Psoas muscle (tissue), 8 donors: Measurements from ENCODE around the gene TFDP1. TPM values are rescaled to one million over a fixed set of nuclear protein-coding genes. Genes with fewer than 3 reads are reported as not detected.

Experiments used
- ATAC-seq, 4 donors: fragments of 200-7000 bp; cut with Tn5 transposase; one replicate each; pipeline ENCODE4 v1.9.1; 2020; ENCODE audit warnings: moderate library complexity in 3 of 4, mild to moderate bottlenecking in 2 of 4
- DNase-seq, 2 donors: peaks; one replicate each; pipeline ENCODE4 v3.0.0-alpha.2; 2020
- H3K27ac ChIP-seq: fragments of 200-600 bp; one replicate; pipeline ENCODE4 v1.8.0; 2022
- H3K27me3 ChIP-seq, 3 donors: fragments of 200-600 bp in 1 of 3; one replicate each; pipeline versions ENCODE4 v1.6.1 to v1.8.0; 2013 to 2022; ENCODE audit warnings: low read length in 2 of 3, mild to moderate bottlenecking in 2 of 3, moderate library complexity in 1 of 3; ENCODE audit not compliant: insufficient read depth in 3 of 3
- H3K36me3 ChIP-seq, 2 donors: fragments of 200-600 bp in 1 of 2; one replicate each; pipeline versions ENCODE4 v1.6.1 to v1.8.0; 2013 to 2022; ENCODE audit warnings: low read depth in 1 of 2, mild to moderate bottlenecking in 1 of 2, moderate library complexity in 1 of 2; ENCODE audit not compliant: insufficient read depth in 1 of 2
- H3K4me1 ChIP-seq: fragments of 200-600 bp; one replicate; pipeline ENCODE4 v1.8.0; 2022
- H3K4me3 ChIP-seq: fragments of 200-600 bp; one replicate; pipeline ENCODE4 v1.8.0; 2022; ENCODE audit warnings: mild to moderate bottlenecking
- H3K9me3 ChIP-seq: fragments of 200-600 bp; one replicate; pipeline ENCODE4 v1.8.0; 2022
- CTCF ChIP-seq: fragments of 200-600 bp; IDR thresholded peaks from one replicate; pipeline ENCODE4 v1.8.0; 2022; ENCODE audit warnings: antibody characterized with exemption
- WGBS, 3 donors: extraction: QIAGEN DNeasy Blood & Tissue Kit; methylation state at CpG; one replicate each; pipeline versions ENCODE4 v1.1.6 to v1.1.7; 2013; 5-methylcytosine and 5-hydroxymethylcytosine counted together
- intact Hi-C, 2 donors: fragments of 100-400 bp; cut with DNase I; formaldehyde crosslinking; loops; one replicate each; pipeline versions ENCODE4 v1.11.0 to v1.14.2; 2022
- polyA plus RNA-seq, 3 donors: library from polyadenylated mRNA; stranded (reverse); fragments of 200-250 nt; gene quantifications; one replicate each; pipeline ENCODE4 v1.2.3, GENCODE V29; 2013
- total RNA-seq, 4 donors: library from RNA; stranded (reverse); fragmentation: NEBNext Ultra II Directional in 2 of 4; extraction: Animal tissue kit (Norgen Biotek cat#: 25700) in 2 of 4; gene quantifications; one replicate each; pipeline versions ENCODE4 v1.2.1 to v1.2.4, GENCODE V29; 2021 to 2023
- donor health status: healthy with polysubstance abuse.
- donor health status: DM: no; HTN: no; CAD: no; lungs with moderate emphysema.
- donor health status: Bipolar disorder and iron deficiency.
- donor health status: healthy.
- donor health status: DM: yes; HTN: yes; CAD: no.
- donor health status: DM: no; HTN: no; CAD: no.
- donor health status: DM: no; HTN: no; CAD: no.
- donor health status: DM: yes; HTN: yes; CAD: no.

TFDP1 gene
- total and polyA plus RNA-seq, 7 donors = 18.8 to 40.2 (median 31.4) TPM

- H3K4me3 ChIP-seq = no peak overlapping the region
- no peak overlapping the region for H3K27ac ChIP-seq
- DNase-seq (no peak), ATAC-seq (no peak)
- peaks cover 0 to 12% of the 10 kb centered on the region in 2 donors for H3K36me3 ChIP-seq
- no peaks in the 10 kb centered on the region for H3K27me3 ChIP-seq
- TF ChIP-seq CTCF = no peak
- H3K9me3 ChIP-seq = no peaks in the 10 kb centered on the region
- H3K4me1 ChIP-seq = peaks cover 5% of the 10 kb centered on the region
- intact Hi-C loops = no loop called here
- WGBS, 3 donors = 91 to 95% (median 93%) methylated on average over 22 of the region's 22 CpGs
Observed at GRCh38 chr13:113608967-113609533, 24.5 kb downstream of the TFDP1 start.

- no peak for TF ChIP-seq CTCF
- H3K9me3 ChIP-seq = no peaks in the 10 kb centered on the region
- DNase-seq = no peak
- H3K27ac ChIP-seq = no peak overlapping the region
- intact Hi-C loops = no loop called here
- peaks cover 0 to 12% of the 10 kb centered on the region in 2 donors for H3K36me3 ChIP-seq
- H3K4me3 ChIP-seq = no peak overlapping the region
- peaks cover 5% of the 10 kb centered on the region for H3K4me1 ChIP-seq
- 94 to 95% (median 94%) methylated on average over 13 of the region's 13 CpGs for WGBS, 3 donors
- no peak for ATAC-seq
- no peaks in the 10 kb centered on the region for H3K27me3 ChIP-seq
Observed at GRCh38 chr13:113609616-113610015, 25.1 kb downstream of the TFDP1 start.

GRCh38 chr13:113610266-113610665, 25.7 kb downstream of the TFDP1 start:
- 94 to 97% (median 95%) methylated on average over 19 of the region's 19 CpGs for WGBS, 3 donors
- no peak for ATAC-seq
- Histone ChIP-seq H3K36me3 (peaks cover 0 to 12% of the 10 kb centered on the region in 2 donors), H3K27ac (no peak overlapping the region), H3K4me1 (peaks cover 5% of the 10 kb centered on the region), H3K4me3 (no peak overlapping the region), H3K9me3 (no peaks in the 10 kb centered on the region), H3K27me3 (no peaks in the 10 kb centered on the region)
- no peak for DNase-seq
- TF ChIP-seq CTCF = no peak
- intact Hi-C loops = no loop called here

- DNase-seq (no peak), ATAC-seq (no peak)
- no peaks in the 10 kb centered on the region for H3K27me3 ChIP-seq
- no peak for TF ChIP-seq CTCF
- H3K4me1 ChIP-seq = peaks cover 5% of the 10 kb centered on the region
- 89 to 94% (median 93%) methylated on average over 5 of the region's 5 CpGs for WGBS, 3 donors
- no peak overlapping the region for H3K27ac ChIP-seq
- peaks cover 0 to 12% of the 10 kb centered on the region in 2 donors for H3K36me3 ChIP-seq
- H3K9me3 ChIP-seq = no peaks in the 10 kb centered on the region
- intact Hi-C loops = no loop called here
- H3K4me3 ChIP-seq = no peak overlapping the region
Observed at GRCh38 chr13:113611996-113612395, 27.4 kb downstream of the TFDP1 start.

- intact Hi-C loops = no loop called here
- no peak for TF ChIP-seq CTCF
- Histone ChIP-seq H3K36me3 (peaks cover 0 to 12% of the 10 kb centered on the region in 2 donors), H3K4me3 (no peak overlapping the region), H3K4me1 (peaks cover 1% of the 10 kb centered on the region), H3K9me3 (no peaks in the 10 kb centered on the region), H3K27me3 (no peaks in the 10 kb centered on the region), H3K27ac (no peak overlapping the region)
- WGBS, 3 donors = 60 to 72% (median 63%) methylated on average over 10 of the region's 10 CpGs
- DNase-seq (no peak), ATAC-seq (no peak)
Observed at GRCh38 chr13:113612607-113613006, 28.1 kb downstream of the TFDP1 start.
